Testis (tissue), 2 donors: Measurements from ENCODE around the gene HERPUD2.

Experiments
- CTCF ChIP-seq, 3 experiments: fragments of 450-650 bp in 2 of 3; fragments of 200-600 bp in 1 of 3; sonication (generic) in 1 of 3; IDR thresholded peaks; one replicate each; pipeline ENCODE4 v1.5.1; 2016 to 2019; ENCODE audit warnings: antibody characterized with exemption in 3 of 3, mild to moderate bottlenecking in 2 of 3, moderate library complexity in 1 of 3
- POLR2A ChIP-seq: fragments of 450-650 bp; IDR thresholded peaks from one replicate; pipeline ENCODE4 v1.6.1; 2017; ENCODE audit warnings: antibody characterized with exemption, mild to moderate bottlenecking, moderate library complexity

- TF ChIP-seq CTCF (IDR thresholded peaks at IDR 0.05) (no peak), POLR2A (no peak)
Measured at GRCh38 chr7:35646289-35647023, 48.5 kb downstream of the HERPUD2 start.
